Urinary bladder (tissue), 4 donors: Measurements from ENCODE around the gene RMDN2. TPM values are rescaled to one million over a fixed set of nuclear protein-coding genes. Genes with fewer than 3 reads are reported as not detected.

Experiments
- DNase-seq: peaks from one replicate; pipeline ENCODE4 v3.0.0-alpha.2; 2015; ENCODE audit errors: extremely low spot score
- H3K27ac ChIP-seq: one replicate; pipeline ENCODE4 v1.5.1; 2013; ENCODE audit warnings: low read depth, mild to moderate bottlenecking, moderate library complexity
- H3K36me3 ChIP-seq: one replicate; pipeline ENCODE4 v1.6.1; 2013; ENCODE audit warnings: mild to moderate bottlenecking, moderate library complexity; ENCODE audit not compliant: insufficient read depth
- H3K4me1 ChIP-seq: one replicate; pipeline ENCODE4 v1.6.1; 2013; ENCODE audit warnings: mild to moderate bottlenecking, moderate library complexity; ENCODE audit not compliant: insufficient read depth
- H3K4me3 ChIP-seq: one replicate; pipeline ENCODE4 v1.5.1; 2013; ENCODE audit warnings: low read depth, low read length
- WGBS: extraction: QIAGEN DNeasy Blood & Tissue Kit; methylation state at CpG from one replicate; pipeline ENCODE4 v1.1.7; 2013; 5-methylcytosine and 5-hydroxymethylcytosine counted together
- polyA plus RNA-seq: library from polyadenylated mRNA; stranded (reverse); fragments of 200-250 nt; gene quantifications from one replicate; pipeline ENCODE4 v1.2.3, GENCODE V29; 2013
- total RNA-seq: library from RNA; depleted of rRNA; stranded (reverse); fragments of >200 nt; gene quantifications from one replicate; pipeline ENCODE4 v1.2.3, GENCODE V29; 2014
- donor health status: healthy with polysubstance abuse.
- donor health status: healthy.

RMDN2 gene
- total and polyA plus RNA-seq, 2 donors = 6.4 to 17.7 TPM

GRCh38 chr2:37971971-37972370 lies 46.9 kb downstream of the RMDN2 start:
- H3K4me1 ChIP-seq = no peaks in the 10 kb centered on the region
- no peak overlapping the region for H3K27ac ChIP-seq
- H3K4me3 ChIP-seq = no peak overlapping the region
- WGBS = 97% methylated on average over 1 of the region's 1 CpG
- DNase-seq = no peak
- no peaks in the 10 kb centered on the region for H3K36me3 ChIP-seq

DNA sequence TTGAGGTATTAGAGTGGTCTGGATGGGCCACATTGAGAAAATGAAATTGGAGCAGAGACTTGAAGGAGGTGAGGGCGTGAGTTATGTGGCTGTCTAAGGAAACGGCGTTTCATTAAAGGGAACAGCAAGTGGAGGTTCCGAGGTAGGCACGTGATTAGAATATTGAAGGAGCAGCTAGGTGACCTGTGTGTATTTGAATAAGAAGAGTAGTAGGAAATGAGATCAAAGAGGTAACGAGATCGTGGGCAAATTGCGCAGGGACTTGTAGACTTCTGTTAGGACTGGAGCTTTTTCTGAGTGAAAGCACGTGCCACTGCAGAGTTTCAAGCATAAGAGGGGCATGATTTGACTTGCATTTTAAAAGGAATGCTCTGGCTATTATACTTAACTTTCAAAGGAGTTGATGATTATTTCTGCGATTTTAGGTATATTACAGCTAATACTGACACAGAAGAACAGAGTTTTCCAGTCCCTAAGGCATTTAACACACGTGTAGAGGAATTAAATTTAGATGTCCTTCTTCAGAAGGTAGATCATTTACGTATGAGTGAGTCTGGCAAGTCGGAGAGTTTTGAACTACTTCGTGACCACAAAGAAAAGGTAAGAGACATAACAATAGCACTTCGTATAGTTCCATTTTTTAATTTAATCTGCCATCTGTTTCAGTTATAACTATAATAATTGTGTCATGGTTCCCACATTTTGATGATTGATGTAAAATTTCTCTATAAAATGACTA lies 48.7 kb downstream of the RMDN2 start:
- no peaks in the 10 kb centered on the region for H3K36me3 ChIP-seq
- no peaks in the 10 kb centered on the region for H3K4me1 ChIP-seq
- 86% methylated on average over 15 of the region's 15 CpGs for WGBS
- H3K4me3 ChIP-seq = no peak overlapping the region
- no peak overlapping the region for H3K27ac ChIP-seq
- no peak for DNase-seq

DNA sequence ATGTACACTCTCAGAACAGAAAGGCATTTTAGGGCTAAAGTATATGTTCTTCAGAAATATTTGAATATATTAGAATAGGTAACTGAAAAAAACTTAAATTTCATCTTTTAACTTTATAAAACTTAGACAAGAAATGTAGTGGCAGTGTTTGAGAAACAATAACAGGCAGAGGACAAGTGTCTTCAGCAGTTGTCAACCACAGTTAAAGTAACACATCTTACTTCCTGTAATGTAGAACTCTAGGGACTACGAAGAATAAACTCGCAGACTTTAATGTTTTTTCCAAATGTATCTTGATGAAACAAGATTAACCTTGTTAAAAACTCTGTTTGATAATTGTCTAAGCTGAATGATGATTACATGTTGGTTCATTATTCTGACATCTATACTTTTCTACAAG lies 50.7 kb downstream of the RMDN2 start:
- H3K4me1 ChIP-seq = no peaks in the 10 kb centered on the region
- H3K27ac ChIP-seq = no peak overlapping the region
- no peak overlapping the region for H3K4me3 ChIP-seq
- 87% methylated on average over 2 of the region's 2 CpGs for WGBS
- DNase-seq = no peak
- no peaks in the 10 kb centered on the region for H3K36me3 ChIP-seq

GRCh38 chr2:37976411-37976810 lies 51.3 kb downstream of the RMDN2 start:
- H3K4me1 ChIP-seq = no peaks in the 10 kb centered on the region
- WGBS = 79% methylated on average over 1 of the region's 1 CpG
- no peak overlapping the region for H3K27ac ChIP-seq
- DNase-seq = no peak
- no peak overlapping the region for H3K4me3 ChIP-seq
- no peaks in the 10 kb centered on the region for H3K36me3 ChIP-seq

DNA sequence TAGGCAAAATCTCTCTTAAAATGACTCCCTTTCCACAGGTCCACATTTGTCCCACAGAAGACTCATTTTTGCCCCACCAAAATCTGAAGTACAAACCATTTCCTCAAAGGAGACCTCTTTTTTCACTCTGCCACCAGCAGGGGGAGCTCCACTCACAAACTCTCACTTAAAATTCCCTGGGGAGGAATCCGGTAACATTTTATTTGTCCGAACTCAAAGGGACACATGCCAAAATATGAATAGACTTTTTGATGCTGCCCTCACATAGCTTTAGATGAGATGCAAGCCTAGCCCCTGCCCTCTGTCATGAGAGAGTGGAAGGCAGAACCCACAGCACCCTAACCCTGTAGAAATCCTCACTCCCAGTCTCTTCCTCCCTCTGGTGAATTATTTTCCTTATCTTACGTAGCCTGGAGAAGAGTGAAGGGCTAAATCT lies 57.1 kb downstream of the RMDN2 start:
- Histone ChIP-seq H3K27ac (no peak overlapping the region), H3K4me1 (no peaks in the 10 kb centered on the region), H3K36me3 (no peaks in the 10 kb centered on the region), H3K4me3 (no peak overlapping the region)
- peak; percentile 40 for DNase-seq
- 11% methylated on average over 3 of the region's 3 CpGs for WGBS

DNA sequence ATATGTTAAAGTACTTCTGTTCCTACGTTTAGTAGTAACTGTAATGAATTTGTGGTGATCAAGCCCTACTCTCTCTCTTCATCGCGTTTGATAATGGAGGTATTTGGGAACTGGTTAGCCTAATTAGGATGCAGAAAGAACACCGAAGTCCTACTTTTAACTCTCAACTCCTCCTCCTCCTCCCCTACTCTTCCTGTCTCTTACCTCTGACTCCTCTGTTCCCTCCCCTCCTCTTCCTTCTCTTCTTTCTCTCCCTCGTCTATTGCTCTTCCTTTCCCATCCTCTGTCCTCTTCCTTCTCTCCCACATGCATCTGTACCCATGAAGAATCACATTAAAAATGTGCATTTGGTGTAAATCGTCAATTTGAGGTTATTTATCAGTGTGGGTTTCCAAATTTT lies 57.8 kb downstream of the RMDN2 start:
- 68% methylated on average over 6 of the region's 6 CpGs for WGBS
- Histone ChIP-seq H3K36me3 (no peaks in the 10 kb centered on the region), H3K4me1 (no peaks in the 10 kb centered on the region), H3K4me3 (no peak overlapping the region), H3K27ac (no peak overlapping the region)
- no peak for DNase-seq

- H3K4me1 ChIP-seq = no peaks in the 10 kb centered on the region
- WGBS = 73% methylated on average over 1 of the region's 1 CpG
Observed at GRCh38 chr2:37983719-37984118, 58.6 kb downstream of the RMDN2 start.

DNA sequence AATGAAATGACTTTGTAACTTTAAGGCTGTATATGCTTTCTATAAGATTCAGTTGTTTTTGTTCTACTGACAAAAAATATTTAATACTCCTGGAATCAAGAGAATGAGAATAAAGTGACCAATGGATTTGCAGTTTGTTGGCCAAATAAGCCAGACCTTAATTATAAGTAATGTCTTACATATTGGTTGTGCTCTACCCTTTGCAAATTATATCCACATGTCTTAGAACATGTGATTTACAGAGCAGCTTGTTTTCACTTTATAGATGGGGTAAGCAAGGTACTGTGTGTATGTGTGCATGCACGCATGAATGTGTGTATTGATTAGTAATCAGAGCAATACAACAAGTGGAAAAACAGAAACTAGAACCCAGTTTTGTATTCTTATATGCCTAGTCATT lies 59.1 kb downstream of the RMDN2 start:
- WGBS = 94% methylated on average over 1 of the region's 1 CpG
- Histone ChIP-seq H3K27ac (no peak overlapping the region), H3K4me1 (no peaks in the 10 kb centered on the region), H3K36me3 (no peaks in the 10 kb centered on the region), H3K4me3 (no peak overlapping the region)
- DNase-seq = no peak

More at GRCh38 chr2:37983719-37984118, 58.6 kb downstream of the RMDN2 start:
- H3K36me3 ChIP-seq = no peaks in the 10 kb centered on the region
- no peak for DNase-seq
- H3K27ac ChIP-seq = no peak overlapping the region
- H3K4me3 ChIP-seq = no peak overlapping the region

- H3K4me3 ChIP-seq = no peak overlapping the region
- no peaks in the 10 kb centered on the region for H3K4me1 ChIP-seq
- no peaks in the 10 kb centered on the region for H3K36me3 ChIP-seq
- no peak for DNase-seq
- H3K27ac ChIP-seq = no peak overlapping the region
Observed at GRCh38 chr2:37984589-37984988, 59.5 kb downstream of the RMDN2 start.

- Histone ChIP-seq H3K36me3 (no peaks in the 10 kb centered on the region), H3K27ac (no peak overlapping the region), H3K4me3 (no peak overlapping the region), H3K4me1 (no peaks in the 10 kb centered on the region)
- 76% methylated on average over 1 of the region's 1 CpG for WGBS
- no peak for DNase-seq
Observed at GRCh38 chr2:37985333-37985732, 60.2 kb downstream of the RMDN2 start.

DNA sequence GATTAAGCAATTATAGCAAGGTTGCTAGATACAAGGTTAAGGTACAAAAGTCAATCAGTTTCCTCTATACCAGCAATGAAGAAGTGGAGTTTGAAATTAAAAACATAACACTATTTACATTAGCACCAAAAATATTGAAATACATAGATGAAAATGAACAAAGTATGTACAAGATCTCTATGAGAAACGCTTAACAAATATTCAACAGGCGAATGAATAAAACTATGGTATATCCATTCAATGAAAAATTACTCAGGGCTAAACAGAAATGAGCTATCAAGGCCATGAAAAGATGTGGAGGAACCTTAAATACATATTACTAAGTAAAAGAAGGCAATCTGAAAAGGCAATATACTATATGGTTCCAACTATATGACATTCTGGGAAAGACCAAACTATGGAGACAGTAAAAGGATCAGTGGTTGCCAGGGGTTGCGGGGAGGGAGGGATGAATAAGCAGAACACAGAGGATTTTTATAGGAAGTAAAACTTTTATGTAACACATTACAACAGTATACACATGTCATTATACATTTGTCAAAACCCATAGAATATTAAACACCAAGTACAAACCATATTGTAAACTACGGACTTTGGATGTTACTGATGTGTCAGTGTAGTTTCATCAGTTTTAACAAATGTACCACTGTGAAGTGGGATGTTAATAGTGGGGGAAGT lies 62.1 kb downstream of the RMDN2 start:
- H3K4me3 ChIP-seq = no peak overlapping the region
- no peak for DNase-seq
- H3K36me3 ChIP-seq = no peaks in the 10 kb centered on the region
- WGBS = 96% methylated on average over 4 of the region's 4 CpGs
- H3K4me1 ChIP-seq = no peaks in the 10 kb centered on the region
- no peak overlapping the region for H3K27ac ChIP-seq

GRCh38 chr2:37992601-37993000 lies 67.5 kb downstream of the RMDN2 start:
- Histone ChIP-seq H3K36me3 (no peaks in the 10 kb centered on the region), H3K27ac (no peak overlapping the region), H3K4me3 (no peak overlapping the region), H3K4me1 (no peaks in the 10 kb centered on the region)
- 92% methylated on average over 3 of the region's 3 CpGs for WGBS
- no peak for DNase-seq

DNA sequence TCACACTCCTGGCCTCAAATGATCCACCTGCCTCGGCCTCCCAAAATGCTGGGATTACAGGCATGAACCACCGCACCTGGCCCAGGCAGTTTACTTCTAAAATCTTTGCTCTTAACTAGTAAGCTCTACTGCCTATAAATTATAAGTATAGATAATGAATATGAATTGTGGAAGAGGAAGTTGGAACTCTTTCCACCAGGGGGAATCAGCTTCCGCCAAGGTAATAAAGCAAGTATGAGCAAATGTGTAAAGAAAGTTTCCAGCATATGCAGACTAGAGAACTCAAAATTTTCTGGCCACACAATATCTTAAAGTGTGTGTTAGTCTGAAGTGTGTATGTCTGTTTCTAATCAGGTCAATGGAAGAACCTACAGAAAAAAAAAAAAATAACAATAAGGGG lies 68.1 kb downstream of the RMDN2 start:
- H3K36me3 ChIP-seq = no peaks in the 10 kb centered on the region
- H3K4me1 ChIP-seq = no peaks in the 10 kb centered on the region
- DNase-seq = no peak
- WGBS = 94% methylated on average over 3 of the region's 3 CpGs
- H3K27ac ChIP-seq = no peak overlapping the region
- H3K4me3 ChIP-seq = no peak overlapping the region

GRCh38 chr2:37997629-37998028 lies 72.5 kb downstream of the RMDN2 start:
- 73% methylated on average over 1 of the region's 1 CpG for WGBS
- H3K4me3 ChIP-seq = no peak overlapping the region
- no peaks in the 10 kb centered on the region for H3K36me3 ChIP-seq
- H3K4me1 ChIP-seq = no peaks in the 10 kb centered on the region
- no peak overlapping the region for H3K27ac ChIP-seq
- DNase-seq = no peak
